BE2C (cell line): ENCODE results near the gene PCNT.

Source experiments
- DNase-seq: peaks from one replicate; pipeline ENCODE4 v3.0.0-alpha.2; 2020
- H3K27me3 ChIP-seq: fragments of 250-450 bp; sonication (Bioruptor Pico); 2 replicates; pipeline ENCODE4 v1.5.1; 2020; ENCODE audit warnings: mild to moderate bottlenecking
- H3K36me3 ChIP-seq: fragments of 250-450 bp; sonication (Bioruptor Pico); 2 replicates; pipeline ENCODE4 v1.5.1; 2020; ENCODE audit warnings: mild to moderate bottlenecking
- H3K4me1 ChIP-seq: fragments of 250-450 bp; sonication (Bioruptor Pico); 2 replicates; pipeline ENCODE4 v1.5.1; 2020
- H3K4me3 ChIP-seq: 2 replicates; pipeline ENCODE4 v1.5.1; 2011; ENCODE audit warnings: low read depth, low read length
- H3K9me3 ChIP-seq: fragments of 250-450 bp; sonication (Bioruptor Pico); 2 replicates; pipeline ENCODE4 v1.5.1; 2020
- CTCF ChIP-seq: IDR thresholded peaks from 2 replicates; pipeline ENCODE4 v1.5.1; 2012; ENCODE audit warnings: mild to moderate bottlenecking, low read depth, low read length

PCNT gene

GRCh38 chr21:46347791-46348381, 23.9 kb downstream of the PCNT start:
- Histone ChIP-seq H3K9me3 (no peaks in the 10 kb centered on the region), H3K36me3 (peaks cover 74% of the 10 kb centered on the region), H3K4me1 (no peaks in the 10 kb centered on the region), H3K27me3 (no peaks in the 10 kb centered on the region), H3K4me3 (no peak overlapping the region)
- TF ChIP-seq CTCF: no peak
- no peak for DNase-seq

- Histone ChIP-seq H3K36me3 (peaks cover 85% of the 10 kb centered on the region), H3K27me3 (no peaks in the 10 kb centered on the region), H3K4me3 (no peak overlapping the region), H3K4me1 (no peaks in the 10 kb centered on the region), H3K9me3 (no peaks in the 10 kb centered on the region)
- no peak for TF ChIP-seq CTCF
- DNase-seq: no peak
Observed at GRCh38 chr21:46349134-46349760, 25.3 kb downstream of the PCNT start.

GRCh38 chr21:46350571-46350970, 26.6 kb downstream of the PCNT start:
- Histone ChIP-seq H3K9me3 (no peaks in the 10 kb centered on the region), H3K4me3 (no peak overlapping the region), H3K4me1 (no peaks in the 10 kb centered on the region), H3K36me3 (peaks cover 82% of the 10 kb centered on the region), H3K27me3 (no peaks in the 10 kb centered on the region)
- TF ChIP-seq CTCF: no peak
- no peak for DNase-seq

- peaks cover 82% of the 10 kb centered on the region for H3K36me3 ChIP-seq
- no peaks in the 10 kb centered on the region for H3K9me3 ChIP-seq
- no peak overlapping the region for H3K4me3 ChIP-seq
- no peak for DNase-seq
- H3K4me1 ChIP-seq: no peaks in the 10 kb centered on the region
- H3K27me3 ChIP-seq: no peaks in the 10 kb centered on the region
- TF ChIP-seq CTCF: no peak
Observed at GRCh38 chr21:46350981-46351380, 27.0 kb downstream of the PCNT start.

GRCh38 chr21:46351476-46352163, 27.7 kb downstream of the PCNT start:
- Histone ChIP-seq H3K4me1 (no peaks in the 10 kb centered on the region), H3K36me3 (peaks cover 82% of the 10 kb centered on the region), H3K27me3 (no peaks in the 10 kb centered on the region), H3K4me3 (no peak overlapping the region), H3K9me3 (no peaks in the 10 kb centered on the region)
- no peak for DNase-seq
- TF ChIP-seq CTCF: no peak

GRCh38 chr21:46352164-46352515, 28.2 kb downstream of the PCNT start:
- Histone ChIP-seq H3K4me1 (no peaks in the 10 kb centered on the region), H3K9me3 (no peaks in the 10 kb centered on the region), H3K36me3 (peaks cover 78% of the 10 kb centered on the region), H3K27me3 (no peaks in the 10 kb centered on the region), H3K4me3 (no peak overlapping the region)
- no peak for DNase-seq
- no peak for TF ChIP-seq CTCF
